HG02938 (cell line): ENCODE data around the gene DGCR8.
"Not testable (repeated sequence)": the region's sequence is repeated elsewhere in the genome, so short reads cannot be mapped to it uniquely, and the experiment has no call there.

Source experiments
- ATAC-seq: cut with Tn5 transposase; IDR thresholded peaks from one replicate; pipeline ENCODE4 v1.9.1; 2021; ENCODE audit warnings: mild to moderate bottlenecking, moderate library complexity; ENCODE audit not compliant: unreplicated experiment

Gene DGCR8

DNA sequence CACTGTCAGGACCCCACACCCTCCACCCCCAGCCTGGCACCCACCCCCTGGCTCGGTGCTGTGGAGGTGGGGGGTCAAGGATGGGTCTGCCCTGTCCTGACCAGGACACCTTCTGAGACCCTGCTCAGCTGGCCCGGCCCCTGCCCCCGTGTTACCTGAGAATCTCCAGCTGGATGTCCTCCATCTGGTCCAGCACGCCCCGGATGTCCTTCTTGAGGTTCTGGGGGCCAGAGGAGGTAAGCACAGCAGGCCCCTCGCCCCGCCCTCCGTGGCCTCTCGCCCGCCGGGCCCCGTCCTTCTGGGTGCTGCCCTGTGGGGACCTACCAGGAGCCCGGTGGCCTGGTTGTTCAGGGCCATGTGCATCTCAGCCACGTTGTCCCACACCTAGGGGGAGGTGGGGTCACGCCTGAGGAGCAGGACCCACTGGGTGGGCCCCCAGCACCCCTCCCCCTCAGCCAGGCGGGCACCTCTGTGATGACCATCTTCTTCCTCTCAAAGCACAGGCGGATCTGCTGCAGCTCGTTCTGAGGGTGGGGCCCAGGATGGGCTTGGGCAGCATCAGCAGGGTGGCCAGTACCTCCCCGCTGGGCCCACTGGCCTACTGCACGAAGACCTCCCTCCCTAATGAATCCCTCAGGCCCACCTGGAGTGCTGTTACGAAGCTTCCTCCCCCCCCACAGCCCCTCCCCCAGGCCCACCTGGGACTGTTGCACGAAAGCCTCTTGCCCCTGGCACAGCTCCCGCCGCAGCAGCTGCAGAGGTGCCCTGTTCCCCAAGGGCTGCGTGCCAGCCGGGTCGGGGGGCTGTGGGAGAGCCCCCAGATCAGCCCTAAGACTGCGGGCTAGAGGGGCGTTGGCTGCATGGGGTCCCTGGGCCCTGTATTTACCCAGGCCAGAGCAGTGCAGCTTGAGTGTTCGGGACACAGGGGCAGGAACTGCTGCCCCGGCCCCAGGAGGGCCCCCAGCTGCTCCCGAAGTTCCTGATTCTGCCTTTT is 69.5 kb downstream of the DGCR8 start:
- ATAC-seq, result no peak

DNA sequence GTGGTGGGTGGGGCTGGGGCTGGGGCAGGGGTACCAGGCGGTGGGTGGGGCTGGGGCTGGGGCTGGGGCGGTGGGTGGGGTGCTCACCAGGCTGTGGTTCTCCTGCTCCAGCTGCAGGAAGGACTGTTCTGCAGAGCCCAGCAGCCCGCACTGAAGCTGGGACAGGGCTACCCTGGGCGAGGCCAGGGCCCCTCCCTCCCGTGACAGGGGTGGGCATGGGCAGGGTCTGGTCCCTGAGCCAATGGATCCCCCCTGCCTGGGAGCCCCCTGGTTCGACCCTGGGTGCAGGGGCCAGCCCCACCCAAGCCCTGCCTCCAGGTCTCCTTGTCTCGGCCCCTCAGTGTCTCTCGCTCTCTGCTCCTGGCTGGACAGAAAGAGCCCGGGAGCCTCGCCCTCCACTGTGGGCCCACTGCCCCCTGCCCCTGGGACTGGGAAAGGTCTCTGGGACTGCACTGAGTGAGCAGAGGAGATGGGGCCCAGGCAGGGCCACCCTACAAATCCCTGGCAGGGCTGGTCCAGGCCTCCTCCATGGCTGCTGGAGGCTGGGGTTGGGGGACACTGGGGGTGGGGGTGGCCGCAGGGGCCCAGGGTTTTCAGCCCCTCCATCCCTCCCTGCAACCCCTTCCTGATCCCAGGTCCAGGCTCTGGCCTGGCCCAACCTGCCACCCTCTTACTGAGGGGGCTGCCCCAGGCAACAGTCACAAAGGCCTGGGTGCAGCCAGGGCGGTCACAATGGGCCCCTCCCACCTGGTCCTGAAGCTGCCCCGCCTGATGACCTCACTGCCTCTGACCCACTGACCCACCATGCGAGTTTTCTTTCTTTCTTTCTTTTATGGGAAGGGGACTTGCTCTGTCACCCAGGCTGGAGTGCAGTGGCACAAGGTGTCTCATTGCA is 70.6 kb downstream of the DGCR8 start, which contains the start of gene CCDC188:
Gene CCDC188, minus strand, starts transcription at position 675 of the 895 bp plus-strand sequence. Its CDS starts 69 bp downstream, at position 606.
- ATAC-seq, result no peak

DNA sequence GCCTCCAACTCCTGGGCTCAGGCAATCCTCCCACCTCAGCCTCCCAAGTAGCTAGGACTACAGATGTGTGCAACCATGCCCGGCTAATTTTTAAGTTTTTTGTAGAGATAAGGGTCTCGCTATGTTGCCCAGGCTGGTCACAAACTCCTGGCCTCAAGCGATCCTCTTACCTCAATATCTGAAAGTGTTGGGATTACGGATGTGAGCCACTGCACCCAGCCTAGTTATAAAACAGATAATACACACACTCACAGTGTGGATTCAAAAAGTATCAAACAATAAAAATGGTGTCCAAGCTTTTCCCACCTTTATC is 71.2 kb downstream of the DGCR8 start:
- ATAC-seq, result no peak

DNA sequence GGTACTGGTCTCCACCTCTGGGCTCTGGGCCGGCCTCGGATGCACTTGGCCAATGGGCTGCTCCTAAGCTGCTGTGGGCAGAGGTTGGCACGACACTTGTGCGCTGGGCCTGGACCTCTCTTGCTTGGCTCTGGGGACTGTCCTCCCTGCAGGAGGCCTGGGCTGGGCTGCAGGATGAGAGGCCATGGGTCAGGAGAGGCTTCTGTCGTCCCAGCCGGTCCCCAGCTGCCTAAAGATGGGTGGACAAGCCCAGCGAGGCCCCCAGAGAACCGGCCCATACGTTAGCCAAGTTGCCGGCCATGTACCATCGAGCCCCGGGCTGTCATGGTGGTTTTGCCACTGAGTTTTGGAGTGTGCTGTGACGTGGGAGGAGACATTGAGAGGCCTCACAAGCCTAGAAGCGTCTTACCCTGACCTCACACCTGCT is 72.4 kb downstream of the DGCR8 start:
- no peak for ATAC-seq

DNA sequence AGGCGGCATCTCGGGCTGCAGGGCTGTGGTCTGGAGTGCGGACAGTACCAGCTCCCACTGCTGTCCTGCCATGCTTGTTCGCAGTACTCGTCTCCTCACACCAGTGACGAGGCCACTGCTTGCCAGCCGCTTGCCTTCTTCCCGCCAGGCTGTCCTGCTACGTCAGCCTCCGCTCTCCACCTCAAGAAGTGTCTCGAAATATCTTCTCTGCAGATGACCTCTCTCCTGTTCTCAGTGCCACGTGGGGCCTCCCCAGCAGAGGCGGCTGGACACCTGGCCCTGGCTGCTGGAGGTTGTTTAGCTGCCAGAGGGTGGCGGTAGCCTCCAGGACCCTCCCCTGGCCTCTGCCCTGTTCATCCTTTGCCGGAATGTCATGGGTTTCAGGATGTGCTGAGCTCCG is 73.9 kb downstream of the DGCR8 start:
- ATAC-seq, result no peak

DNA sequence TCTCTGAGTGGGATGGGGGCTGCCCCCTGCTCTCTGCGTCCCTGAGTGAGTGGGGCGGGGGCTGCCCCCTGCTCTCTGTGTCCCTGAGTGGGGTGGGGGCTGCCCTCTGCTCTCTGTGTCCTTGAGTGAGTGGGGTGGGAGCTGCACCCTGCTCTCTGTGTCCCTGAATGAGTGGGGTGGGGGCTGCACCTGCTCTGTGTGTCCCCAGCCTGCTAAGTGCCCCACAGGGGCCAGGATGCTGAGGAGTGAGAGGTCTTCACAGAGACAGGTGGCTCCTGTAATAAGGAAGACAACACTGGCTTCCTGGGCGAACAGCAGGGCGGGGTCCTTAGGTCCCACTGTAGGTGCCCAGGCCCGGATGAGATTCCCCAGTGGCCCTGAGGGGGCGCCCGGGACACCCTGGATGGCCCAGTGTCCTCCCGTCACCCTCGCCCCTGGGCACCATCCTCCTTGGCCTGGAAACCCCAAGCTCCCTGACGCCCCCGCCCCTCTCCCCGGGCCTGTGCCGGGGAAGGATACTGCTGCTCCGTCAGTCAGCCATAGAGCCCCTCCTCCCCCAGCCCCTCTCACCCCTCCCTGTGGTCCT is 74.7 kb downstream of the DGCR8 start:
- ATAC-seq, result no peak

DNA sequence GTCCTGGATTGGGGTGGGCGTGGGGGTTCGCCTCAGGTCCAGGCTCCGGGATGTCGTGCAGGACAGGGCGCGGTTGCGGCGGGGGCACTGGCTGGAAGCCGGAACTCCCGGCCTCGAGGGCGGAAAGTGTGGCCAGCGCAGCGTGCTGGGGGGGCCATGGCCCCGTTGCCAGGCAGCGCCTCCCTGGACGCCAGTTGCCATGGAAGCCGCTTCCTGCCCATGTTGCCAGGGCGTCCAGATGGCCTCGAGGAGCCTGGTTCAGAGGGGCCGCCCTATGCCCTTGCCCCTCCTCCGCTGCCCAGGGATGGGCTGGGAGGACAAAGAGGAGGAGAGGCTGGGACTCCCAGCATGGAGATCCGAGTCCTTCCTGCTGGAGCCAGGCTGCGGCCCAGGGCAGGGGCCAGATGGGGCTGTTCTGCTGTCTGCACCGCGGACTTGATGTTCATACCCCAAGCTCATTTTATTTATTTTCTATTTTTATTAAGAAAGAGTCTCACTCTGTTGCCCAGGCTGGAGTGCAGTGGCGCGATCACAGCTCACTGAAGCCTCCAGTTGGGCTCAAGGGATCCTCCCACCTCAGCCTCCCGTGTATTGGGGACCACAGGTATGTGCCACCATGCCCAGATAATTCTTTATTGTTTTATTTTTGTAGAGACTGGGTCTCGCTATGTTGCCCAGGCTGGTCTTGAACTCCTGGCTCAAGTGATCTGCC is 75.4 kb downstream of the DGCR8 start:
- ATAC-seq, result no peak

DNA sequence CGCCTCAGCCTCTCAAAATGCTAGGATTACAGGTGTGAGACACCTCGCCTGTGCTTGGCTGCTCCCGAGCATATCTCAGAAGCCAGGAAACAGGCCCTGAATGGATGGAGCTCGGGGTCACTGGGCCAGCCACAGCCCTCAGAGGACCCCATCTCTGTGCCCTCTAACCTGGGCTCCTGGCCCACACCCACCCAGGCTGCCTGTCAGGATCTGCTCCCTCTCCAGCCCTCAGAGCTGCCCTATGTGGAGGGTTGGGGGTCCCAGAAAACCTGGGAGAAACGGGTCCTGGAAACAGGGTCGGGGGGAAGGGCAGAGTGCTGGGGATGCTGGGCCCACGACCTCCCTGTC is 76.0 kb downstream of the DGCR8 start:
- ATAC-seq, result no peak

DNA sequence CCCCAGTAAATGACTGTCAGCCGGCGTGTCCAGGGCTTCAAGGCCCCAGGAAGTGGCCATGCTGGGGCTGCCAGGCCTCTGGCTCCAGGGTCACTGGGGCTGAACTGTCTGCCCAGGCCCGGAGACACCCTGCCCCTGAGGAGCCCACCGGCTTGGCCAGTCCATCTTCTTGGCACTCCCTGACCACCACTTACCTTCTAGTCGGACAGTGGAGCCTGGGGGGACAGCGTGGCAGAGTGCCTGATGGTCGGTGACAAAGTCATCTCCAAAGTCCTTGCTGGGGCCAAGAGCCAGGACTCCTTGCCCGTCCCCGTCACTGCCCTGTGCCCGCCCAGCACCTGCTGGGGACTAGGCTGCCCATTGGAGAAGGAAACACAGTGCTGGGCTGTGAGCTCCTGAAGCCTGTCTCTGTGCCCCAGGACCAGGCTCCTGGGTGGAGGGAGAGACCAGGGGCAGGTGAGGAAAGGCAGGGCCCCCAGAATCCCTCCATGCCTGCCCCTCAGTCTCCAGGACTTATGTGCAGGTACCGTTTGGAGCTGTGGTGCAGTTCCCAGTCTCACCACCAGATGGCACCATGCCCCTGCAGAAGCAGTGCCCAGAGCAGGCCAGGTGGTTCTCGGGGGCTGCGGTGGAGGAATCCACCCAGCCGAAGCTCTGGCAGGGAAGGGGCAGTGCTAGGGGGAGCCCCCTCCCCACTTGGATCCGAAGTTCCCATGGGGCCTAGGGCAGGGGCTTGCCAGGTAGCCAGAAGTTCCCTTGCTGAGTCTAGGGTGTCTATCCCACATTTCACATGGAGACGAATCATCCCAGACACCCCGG is 76.8 kb downstream of the DGCR8 start:
- ATAC-seq, result no peak

DNA sequence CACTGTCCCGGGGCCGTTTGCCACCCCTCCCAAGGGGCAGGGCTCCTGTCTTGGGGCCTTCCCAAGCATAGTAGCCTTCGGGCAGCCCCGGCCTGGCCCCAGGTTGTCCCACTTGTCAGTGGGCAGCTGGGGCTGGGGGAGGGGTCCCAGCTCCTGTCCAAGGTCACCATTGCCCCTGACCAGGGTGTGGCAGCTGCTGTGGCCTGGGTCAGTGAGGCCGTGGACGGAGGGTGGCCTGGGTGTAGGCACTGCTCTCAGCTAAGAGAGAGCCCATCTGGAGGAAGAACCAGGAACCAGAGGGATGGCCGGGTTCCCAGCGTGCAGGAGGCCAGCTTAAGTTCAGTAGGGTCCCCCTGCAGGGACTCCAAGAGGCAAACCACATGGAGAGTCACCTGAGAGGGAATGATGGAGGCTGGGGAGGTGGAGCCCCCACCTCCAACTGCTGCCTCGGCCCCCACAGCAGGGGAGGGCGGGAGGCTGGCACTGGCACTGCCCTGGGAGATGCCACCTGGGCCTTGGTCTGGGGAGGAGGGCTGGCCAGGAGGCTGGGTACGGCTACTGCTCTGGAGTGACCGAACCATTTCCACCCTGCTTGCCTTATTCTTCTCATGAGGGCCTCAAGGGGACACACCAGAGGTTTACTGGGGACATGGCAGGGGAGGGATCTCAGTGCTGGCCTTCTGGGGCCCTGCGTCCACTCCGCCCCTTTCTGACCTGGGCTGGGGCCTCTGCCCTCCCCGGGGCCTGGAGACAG is 77.6 kb downstream of the DGCR8 start:
- ATAC-seq, result no peak

DNA sequence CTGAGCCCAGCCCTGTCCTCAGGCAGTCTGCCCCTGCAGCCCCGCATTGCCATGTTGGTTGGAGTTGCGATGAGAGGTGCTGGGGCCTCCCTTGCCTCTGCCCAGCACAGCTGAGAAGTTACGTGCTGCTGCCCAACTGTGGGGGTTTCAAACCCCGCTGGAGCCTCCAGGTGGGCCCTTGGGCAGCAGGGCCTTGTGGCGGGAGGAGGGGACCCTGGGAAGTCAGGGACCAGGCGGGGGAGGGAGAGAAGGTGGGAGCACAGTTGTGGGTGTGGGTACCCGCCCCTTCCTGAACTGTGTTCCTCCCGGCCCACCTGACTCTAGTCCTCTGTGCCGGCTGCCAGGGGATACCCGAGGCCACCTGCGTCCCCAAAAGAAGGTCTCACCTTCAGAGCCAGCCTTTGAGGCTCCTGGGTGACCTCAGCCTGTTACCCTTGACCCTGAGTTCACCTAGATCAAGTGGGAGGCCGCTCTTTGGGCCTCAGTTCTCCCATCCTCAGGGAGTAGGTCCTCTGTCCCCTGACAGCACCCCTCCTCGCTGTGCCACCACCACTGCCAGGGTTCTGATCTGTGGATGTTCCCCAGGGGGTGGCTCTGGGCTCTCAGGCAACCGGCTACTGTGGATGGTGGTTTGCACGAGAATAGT is 78.5 kb downstream of the DGCR8 start:
- ATAC-seq, result no peak

DNA sequence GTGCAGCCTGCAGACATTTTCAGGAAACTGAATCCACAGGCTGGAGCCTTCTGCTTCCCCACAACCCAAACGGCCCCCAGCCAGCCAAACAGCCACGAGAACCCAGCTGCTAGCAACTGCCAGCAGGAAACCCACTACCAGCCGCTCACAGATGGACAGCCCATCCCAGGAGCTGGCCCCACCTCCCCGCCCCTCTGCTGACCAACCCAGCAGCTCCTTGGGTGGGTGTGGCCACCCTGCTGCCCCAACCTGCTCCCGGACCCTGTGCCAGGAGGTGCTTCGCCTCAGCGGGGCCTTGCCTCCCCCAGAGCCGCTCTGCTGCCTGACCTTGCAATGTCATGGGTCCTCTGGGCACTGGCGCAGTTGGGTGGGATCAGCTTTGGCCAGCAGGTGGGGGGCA is 79.0 kb downstream of the DGCR8 start:
- no peak for ATAC-seq

DNA sequence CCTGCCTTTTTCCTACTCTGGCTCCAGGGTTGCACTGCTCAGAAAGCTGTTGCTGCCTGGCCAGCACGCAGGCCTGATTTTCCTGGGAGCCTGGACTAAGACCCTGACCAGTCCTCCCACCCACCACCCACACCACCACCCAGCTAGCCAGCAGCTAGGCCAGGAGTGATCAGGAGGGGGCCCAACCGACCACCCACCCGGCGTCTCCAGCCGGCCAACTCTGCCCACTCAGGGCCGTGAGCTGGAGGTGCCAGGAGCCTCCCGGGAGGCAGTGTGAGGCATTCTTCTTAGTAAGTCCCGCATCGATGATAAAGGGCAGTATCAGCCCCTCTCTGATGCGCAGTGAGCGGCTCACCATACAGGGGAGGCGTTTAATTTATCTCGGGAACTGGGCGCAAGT is 79.5 kb downstream of the DGCR8 start:
- not testable (repeated sequence) for ATAC-seq

DNA sequence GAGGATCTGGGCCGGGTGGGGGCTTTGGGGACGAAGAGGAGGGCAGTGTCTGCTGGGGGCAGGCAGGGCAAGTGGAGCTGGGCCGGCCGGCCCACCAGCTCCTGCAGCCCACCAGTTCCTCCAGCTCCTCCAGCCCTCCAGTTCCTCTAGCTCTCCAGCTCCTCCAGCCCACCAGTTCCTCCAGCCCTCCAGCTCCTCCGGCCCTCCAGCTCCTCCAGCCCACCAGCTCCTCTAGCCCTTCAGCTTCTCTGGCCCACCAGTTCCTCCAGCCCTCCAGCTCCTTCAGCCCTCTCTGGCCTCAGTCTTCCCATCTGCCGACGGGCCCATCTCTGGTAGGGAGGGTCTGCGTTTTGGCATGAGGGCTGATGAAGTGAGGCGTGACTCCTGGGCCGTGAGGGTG is 80.0 kb downstream of the DGCR8 start:
- ATAC-seq, result no peak
